HEK293 (cell line): ENCODE measurements around the gene IMMP1L.

Source experiments
- HOXD13 ChIP-seq: sonication (generic); formaldehyde crosslinking; IDR thresholded peaks from 2 replicates; pipeline ENCODE4 v1.8.0; 2022; ENCODE audit warnings: missing genetic modification reagents, borderline replicate concordance
- INSM2 ChIP-seq: fragments of 450-650 bp; formaldehyde crosslinking; IDR thresholded peaks from 2 replicates; pipeline ENCODE4 v1.5.1; 2016; ENCODE audit warnings: missing biosample characterization, missing genetic modification characterization
- KLF1 ChIP-seq: fragments of 450-650 bp; formaldehyde crosslinking; IDR thresholded peaks from 2 replicates; pipeline ENCODE4 v1.5.1; 2016; ENCODE audit warnings: missing biosample characterization, missing genetic modification characterization
- KLF10 ChIP-seq: fragments of 450-650 bp; IDR thresholded peaks from 2 replicates; pipeline ENCODE4 v1.5.1; 2018; ENCODE audit warnings: missing biosample characterization, mild to moderate bottlenecking, missing genetic modification characterization
- MYNN ChIP-seq: fragments of 450-650 bp; formaldehyde crosslinking; IDR thresholded peaks from 2 replicates; pipeline ENCODE4 v1.5.1; 2016; ENCODE audit warnings: missing biosample characterization, missing genetic modification characterization, borderline replicate concordance
- PATZ1 ChIP-seq: fragments of 450-650 bp; formaldehyde crosslinking; IDR thresholded peaks from 2 replicates; pipeline ENCODE4 v1.5.1; 2016; ENCODE audit warnings: missing biosample characterization, missing genetic modification characterization
- ZNF121 ChIP-seq: fragments of 450-650 bp; formaldehyde crosslinking; IDR thresholded peaks from 2 replicates; pipeline ENCODE4 v1.5.1; 2016; ENCODE audit warnings: missing biosample characterization, missing genetic modification characterization
- ZNF169 ChIP-seq: fragments of 450-650 bp; formaldehyde crosslinking; IDR thresholded peaks from 2 replicates; pipeline ENCODE4 v1.5.1; 2016; ENCODE audit warnings: missing biosample characterization, missing genetic modification characterization
- ZNF202 ChIP-seq: fragments of 450-650 bp; formaldehyde crosslinking; IDR thresholded peaks from 2 replicates; pipeline ENCODE4 v1.5.1; 2016; ENCODE audit warnings: missing biosample characterization, missing genetic modification characterization, borderline replicate concordance
- ZNF280D ChIP-seq: fragments of 450-650 bp; formaldehyde crosslinking; IDR thresholded peaks from 2 replicates; pipeline ENCODE4 v1.5.1; 2016; ENCODE audit warnings: missing biosample characterization, missing genetic modification characterization
- ZNF335 ChIP-seq: fragments of 450-650 bp; formaldehyde crosslinking; conservative IDR thresholded peaks from 2 replicates; pipeline ENCODE4 v1.5.1; 2016; ENCODE audit warnings: missing biosample characterization, missing genetic modification characterization
- ZNF398 ChIP-seq: fragments of 450-650 bp; formaldehyde crosslinking; IDR thresholded peaks from 2 replicates; pipeline ENCODE4 v1.5.1; 2017; ENCODE audit warnings: missing biosample characterization, missing genetic modification characterization
- ZNF571 ChIP-seq: fragments of 450-650 bp; formaldehyde crosslinking; IDR thresholded peaks from 2 replicates; pipeline ENCODE4 v1.5.0; 2017; ENCODE audit warnings: missing biosample characterization, missing genetic modification characterization
- ZNF600 ChIP-seq: fragments of 450-650 bp; formaldehyde crosslinking; IDR thresholded peaks from 2 replicates; pipeline ENCODE4 v1.5.1; 2016; ENCODE audit warnings: missing biosample characterization, missing genetic modification characterization
- ZNF610 ChIP-seq: fragments of 450-650 bp; formaldehyde crosslinking; IDR thresholded peaks from 2 replicates; pipeline ENCODE4 v1.5.1; 2016; ENCODE audit warnings: missing biosample characterization, missing genetic modification characterization, borderline replicate concordance
- ZNF639 ChIP-seq: fragments of 450-650 bp; formaldehyde crosslinking; IDR thresholded peaks from 2 replicates; pipeline ENCODE4 v1.5.1; 2016; ENCODE audit warnings: missing biosample characterization, missing genetic modification characterization
- ZNF658 ChIP-seq: fragments of 450-650 bp; formaldehyde crosslinking; IDR thresholded peaks from 2 replicates; pipeline ENCODE4; 2016; ENCODE audit warnings: missing biosample characterization, missing genetic modification characterization
- ZNF692 ChIP-seq: fragments of 450-650 bp; formaldehyde crosslinking; IDR thresholded peaks from 2 replicates; pipeline ENCODE4 v1.5.1; 2016; ENCODE audit warnings: missing biosample characterization, missing genetic modification characterization
- ZNF701 ChIP-seq: fragments of 450-650 bp; formaldehyde crosslinking; IDR thresholded peaks from 2 replicates; pipeline ENCODE4 v1.5.1; 2016; ENCODE audit warnings: missing biosample characterization, missing genetic modification characterization
- ZNF837 ChIP-seq: fragments of 450-650 bp; formaldehyde crosslinking; IDR thresholded peaks from 2 replicates; pipeline ENCODE4 v1.5.1; 2016; ENCODE audit warnings: missing biosample characterization, missing genetic modification characterization
- ZSCAN18 ChIP-seq: fragments of 450-650 bp; formaldehyde crosslinking; IDR thresholded peaks from 2 replicates; pipeline ENCODE4 v1.5.1; 2016; ENCODE audit warnings: missing biosample characterization, missing genetic modification characterization
- ZSCAN30 ChIP-seq: fragments of 450-650 bp; IDR thresholded peaks from 2 replicates; pipeline ENCODE4 v1.5.1; 2018; ENCODE audit warnings: missing biosample characterization, mild to moderate bottlenecking, missing genetic modification characterization, moderate library complexity
- ZSCAN5A ChIP-seq: fragments of 450-650 bp; formaldehyde crosslinking; IDR thresholded peaks from 2 replicates; pipeline ENCODE4 v1.5.1; 2016; ENCODE audit warnings: missing biosample characterization, missing genetic modification characterization

The IMMP1L gene

GRCh38 chr11:31509429-31510345 lies at the start of gene IMMP1L, which contains the start of gene ELP4 (continued):
- TF ChIP-seq ZSCAN5A (tag by site-specific recombination) (no peak), ZNF121 (tag by site-specific recombination) (no peak), KLF10 (tag by site-specific recombination) (no peak), ZNF202 (no peak), ZNF169 (no peak), ZNF837 (tag by site-specific recombination) (no peak), MYNN (no peak), ZNF701 (tag by site-specific recombination) (no peak), ZNF610 (tag by site-specific recombination) (no peak), ZNF692 (0 out of 2 replicates have a peak, but pooled peaks have one; percentile 66), KLF1 (tag by site-specific recombination) (no peak), ZSCAN30 (tag by site-specific recombination) (no peak), HOXD13 (CRISPR knock-in tag) (no peak), ZNF600 (tag by site-specific recombination) (peak; percentile 51; the same call in 1 of the 2 replicates), ZNF571 (tag by site-specific recombination) (no peak), INSM2 (tag by site-specific recombination) (no peak), PATZ1 (0 out of 2 replicates have a peak, but pooled peaks have one; percentile 20), ZNF335 (tag by site-specific recombination) (peak; percentile 71), ZNF398 (tag by site-specific recombination) (no peak), ZNF280D (tag by site-specific recombination) (no peak), ZNF639 (tag by site-specific recombination) (no peak; the same call in 1 of the 2 replicates), ZSCAN18 (tag by site-specific recombination) (no peak), ZNF658 (no peak)
